Nephron (organoid): ENCODE measurements around the gene RGCC.

ENCODE experiments used
- H3K27ac Mint-ChIP-seq, 3 experiments: 2 replicates each; pipeline ENCODE4 v1.8.0; 2020; ENCODE audit warnings: mixed read lengths in 3 of 3, mild to moderate bottlenecking in 2 of 3, moderate library complexity in 1 of 3
- H3K27me3 Mint-ChIP-seq: 2 replicates; pipeline ENCODE4 v1.8.0; 2021; ENCODE audit warnings: low read depth, mild to moderate bottlenecking, moderate library complexity, mixed read lengths
- H3K36me3 Mint-ChIP-seq: 2 replicates; pipeline ENCODE4 v1.8.0; 2020; ENCODE audit warnings: low read depth, mixed read lengths
- H3K4me1 Mint-ChIP-seq: 2 replicates; pipeline ENCODE4 v1.8.0; 2020; ENCODE audit warnings: mixed read lengths
- H3K4me3 Mint-ChIP-seq, 3 experiments: 2 replicates each; pipeline ENCODE4 v1.8.0; 2020; ENCODE audit warnings: mild to moderate bottlenecking in 3 of 3, mixed read lengths in 3 of 3, moderate library complexity in 2 of 3
- H3K9me3 Mint-ChIP-seq: 2 replicates; pipeline ENCODE4 v1.8.0; 2020; ENCODE audit warnings: mixed read lengths
- CTCF ChIP-seq, 3 experiments: fragments of 200-600 bp; sonication (generic); IDR thresholded peaks; one replicate each; pipeline ENCODE4 v1.5.0; 2021; ENCODE audit warnings: antibody characterized with exemption in 3 of 3; ENCODE audit not compliant: unreplicated experiment in 3 of 3

The RGCC gene

GRCh38 chr13:41488124-41488523, 30.8 kb downstream of the RGCC start:
- H3K27ac Mint-ChIP-seq = no peak overlapping the region
- no peaks in the 10 kb centered on the region for H3K36me3 Mint-ChIP-seq
- no peaks in the 10 kb centered on the region for H3K4me1 Mint-ChIP-seq
- peaks cover 28% of the 10 kb centered on the region for H3K9me3 Mint-ChIP-seq
- TF ChIP-seq CTCF (IDR thresholded peaks at IDR 0.05; ENCODE audit: unreplicated experiment in 3 of 3) = no peak
- H3K4me3 Mint-ChIP-seq = no peak overlapping the region
- no peaks in the 10 kb centered on the region for H3K27me3 Mint-ChIP-seq

GRCh38 chr13:41490371-41491015, 33.1 kb downstream of the RGCC start:
- no peaks in the 10 kb centered on the region for H3K4me1 Mint-ChIP-seq
- no peak for TF ChIP-seq CTCF (IDR thresholded peaks at IDR 0.05; ENCODE audit: unreplicated experiment in 3 of 3)
- H3K36me3 Mint-ChIP-seq = no peaks in the 10 kb centered on the region

GRCh38 chr13:41491436-41491835, 34.1 kb downstream of the RGCC start:
- Mint-ChIP-seq H3K9me3 (peaks cover 5% of the 10 kb centered on the region), H3K4me1 (no peaks in the 10 kb centered on the region), H3K4me3 (no peak overlapping the region), H3K27me3 (no peaks in the 10 kb centered on the region), H3K27ac (no peak overlapping the region), H3K36me3 (no peaks in the 10 kb centered on the region)
- no peak for TF ChIP-seq CTCF (IDR thresholded peaks at IDR 0.05; ENCODE audit: unreplicated experiment in 3 of 3)

More at GRCh38 chr13:41490371-41491015, 33.1 kb downstream of the RGCC start:
- H3K27ac Mint-ChIP-seq = no peak overlapping the region
- no peaks in the 10 kb centered on the region for H3K27me3 Mint-ChIP-seq
- H3K9me3 Mint-ChIP-seq = peaks cover 13% of the 10 kb centered on the region
- no peak overlapping the region for H3K4me3 Mint-ChIP-seq

GRCh38 chr13:41492432-41493260, 35.3 kb downstream of the RGCC start:
- H3K36me3 Mint-ChIP-seq = no peaks in the 10 kb centered on the region
- H3K27ac Mint-ChIP-seq = no peak overlapping the region
- H3K4me3 Mint-ChIP-seq = no peak overlapping the region
- H3K9me3 Mint-ChIP-seq = no peaks in the 10 kb centered on the region
- no peak for TF ChIP-seq CTCF (IDR thresholded peaks at IDR 0.05; ENCODE audit: unreplicated experiment in 3 of 3)
- peaks cover 5% of the 10 kb centered on the region for H3K27me3 Mint-ChIP-seq
- no peaks in the 10 kb centered on the region for H3K4me1 Mint-ChIP-seq

GRCh38 chr13:41494202-41494601, 36.9 kb downstream of the RGCC start:
- TF ChIP-seq CTCF (IDR thresholded peaks at IDR 0.05; ENCODE audit: unreplicated experiment in 3 of 3) = no peak
- Mint-ChIP-seq H3K36me3 (no peaks in the 10 kb centered on the region), H3K4me1 (no peaks in the 10 kb centered on the region), H3K27ac (no peak overlapping the region), H3K4me3 (no peak overlapping the region), H3K27me3 (peaks cover 9% of the 10 kb centered on the region), H3K9me3 (no peaks in the 10 kb centered on the region)
